Measurements from ENCODE around the gene CDHR5.
"Not testable (repeated sequence)": the region's sequence is repeated elsewhere in the genome, so short reads cannot be mapped to it uniquely, and the experiment has no call there.

Gene CDHR5

DNA sequence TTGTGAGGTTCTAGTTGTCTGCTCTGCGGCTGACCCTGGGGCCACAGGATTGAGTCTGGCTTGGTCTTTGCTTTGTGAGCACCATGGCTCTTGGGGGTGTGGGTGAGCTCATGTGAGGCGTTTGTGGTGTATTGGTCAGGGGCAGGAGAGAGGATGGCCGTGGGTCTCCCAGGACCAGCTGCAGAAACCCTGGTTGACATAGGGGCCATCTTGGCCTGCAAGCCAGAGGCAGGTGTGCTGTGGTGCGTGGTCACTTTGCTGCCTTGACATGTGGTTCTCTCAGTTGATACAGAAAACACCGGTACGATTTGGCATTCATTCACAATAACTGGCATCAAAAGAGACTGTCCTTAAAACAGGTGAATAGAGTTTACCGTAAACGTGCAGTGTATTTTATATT is 37.2 kb downstream of the CDHR5 start:
- DNase-seq (ENCODE audit: insufficient read length, low spot score) (no peak), FAIRE-seq (no peak)
- no peak for TF ChIP-seq POLR2A (IDR thresholded peaks at IDR 0.05; ENCODE audit: low read depth, low read length)

DNA sequence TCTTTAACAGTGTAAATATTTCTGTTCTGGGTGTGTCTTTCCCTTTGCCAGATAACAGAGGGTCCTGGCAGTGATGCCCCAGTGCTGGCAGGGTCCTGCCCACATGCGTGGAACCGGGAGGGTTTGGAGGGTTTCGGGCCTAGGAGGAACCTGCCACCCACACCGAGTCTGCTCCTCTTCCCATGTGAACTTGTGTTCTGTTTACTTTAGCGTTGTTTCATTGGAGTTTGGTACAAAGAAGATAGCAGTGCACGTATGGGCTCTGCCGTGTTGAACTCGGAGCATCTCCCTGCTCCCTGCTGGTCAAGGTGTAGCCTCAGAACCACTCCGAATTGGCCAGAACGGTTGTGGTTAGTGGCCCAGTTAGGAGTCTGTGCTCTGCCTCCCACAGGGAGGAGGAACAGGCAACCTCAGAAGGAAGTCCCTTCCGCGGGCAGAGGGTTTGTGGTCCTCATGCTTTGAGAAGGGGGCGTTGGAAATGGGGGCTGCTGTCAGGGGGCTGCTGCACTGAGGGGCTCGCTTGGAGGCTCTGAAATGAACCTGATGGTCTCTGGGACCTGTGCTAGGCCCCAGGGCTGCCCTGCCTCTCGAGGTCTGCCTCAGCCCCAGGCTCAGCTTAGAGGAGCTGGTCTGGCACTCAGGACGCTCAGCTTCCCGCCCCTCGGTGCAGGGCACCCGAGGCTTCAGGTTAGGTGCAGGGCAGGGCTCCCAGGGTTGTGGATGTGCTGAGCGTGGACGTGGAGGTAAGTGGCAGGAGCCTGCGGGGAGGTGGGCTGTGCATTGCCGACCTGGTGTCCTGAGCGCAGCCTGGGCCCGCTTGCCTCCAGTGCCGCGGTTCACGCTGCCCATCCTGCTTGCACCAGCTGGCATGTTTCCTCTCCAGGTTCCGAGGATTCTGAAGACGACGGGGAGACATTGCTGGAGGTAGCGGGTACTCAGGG is 38.1 kb downstream of the CDHR5 start:
- no peak for FAIRE-seq
- no peak for TF ChIP-seq POLR2A (IDR thresholded peaks at IDR 0.05; ENCODE audit: low read depth, low read length)
- DNase-seq (ENCODE audit: insufficient read length, low spot score) = no peak

DNA sequence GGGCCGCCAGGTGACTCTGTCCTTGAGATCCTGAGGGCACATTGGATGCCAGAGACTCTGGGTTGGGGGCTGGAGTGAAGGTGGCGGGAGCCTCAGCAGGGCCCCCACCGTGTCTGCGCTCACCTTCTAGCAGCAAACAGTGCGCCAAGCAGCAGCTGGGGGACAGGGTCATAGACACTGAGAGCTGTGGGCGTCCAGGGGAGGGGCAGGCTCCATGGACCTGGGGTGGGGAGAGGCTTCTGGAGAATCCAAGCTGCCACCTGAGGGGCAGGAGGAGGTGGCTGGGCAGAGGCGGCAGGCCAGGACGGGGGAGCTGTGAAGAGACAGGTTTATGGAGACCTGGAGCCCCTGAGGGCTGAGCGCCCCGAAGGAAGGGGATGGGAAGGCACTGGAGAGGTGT is 40.5 kb downstream of the CDHR5 start:
- no peak for FAIRE-seq
- DNase-seq (ENCODE audit: insufficient read length, low spot score) = no peak
- TF ChIP-seq POLR2A (IDR thresholded peaks at IDR 0.05; ENCODE audit: low read depth, low read length) = no peak

DNA sequence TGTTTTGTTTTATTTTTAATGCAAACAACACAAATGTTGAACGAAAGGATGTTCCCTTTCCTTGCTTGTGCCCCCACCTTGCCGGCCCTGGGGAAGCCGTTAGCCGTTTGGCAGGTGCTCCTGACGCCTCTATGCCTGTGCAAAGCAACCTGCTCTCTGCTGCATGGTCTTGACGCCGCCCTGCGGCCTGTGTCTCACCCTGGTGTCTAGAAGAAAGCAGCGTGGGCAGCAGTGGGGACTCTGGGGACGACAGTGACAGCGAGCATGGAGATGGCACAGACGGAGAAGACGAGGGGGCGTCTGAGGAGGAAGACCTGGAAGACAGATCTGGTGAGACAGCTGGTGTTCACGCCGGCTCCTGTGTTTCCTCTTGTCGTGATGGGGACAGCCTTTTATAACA is 43.0 kb downstream of the CDHR5 start:
- no peak for DNase-seq (ENCODE audit: insufficient read length, low spot score)
- no peak for FAIRE-seq
- TF ChIP-seq POLR2A (IDR thresholded peaks at IDR 0.05; ENCODE audit: low read depth, low read length) = no peak

DNA sequence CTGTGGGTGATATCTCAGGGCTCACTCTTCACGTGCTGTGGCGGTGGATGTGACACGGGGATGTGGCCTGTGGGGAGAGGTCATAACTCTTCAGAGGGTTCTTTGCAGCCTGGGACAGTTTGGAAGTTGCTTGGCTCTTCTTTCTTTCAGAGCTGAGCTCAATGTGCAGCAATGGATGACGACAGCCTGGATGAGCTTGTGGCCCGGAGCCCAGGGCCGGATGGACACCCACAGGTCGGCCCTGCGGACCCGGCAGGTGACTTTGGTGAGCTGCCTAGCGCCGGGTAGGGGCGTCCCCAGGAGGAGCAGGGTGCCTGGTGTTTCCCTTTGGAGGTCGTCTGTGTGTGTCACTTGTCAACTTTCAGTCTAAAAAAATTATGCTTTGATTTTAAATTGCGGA is 43.4 kb downstream of the CDHR5 start:
- TF ChIP-seq POLR2A (IDR thresholded peaks at IDR 0.05; ENCODE audit: low read depth, low read length) = no peak
- DNase-seq (ENCODE audit: insufficient read length, low spot score) = no peak
- no peak for FAIRE-seq

DNA sequence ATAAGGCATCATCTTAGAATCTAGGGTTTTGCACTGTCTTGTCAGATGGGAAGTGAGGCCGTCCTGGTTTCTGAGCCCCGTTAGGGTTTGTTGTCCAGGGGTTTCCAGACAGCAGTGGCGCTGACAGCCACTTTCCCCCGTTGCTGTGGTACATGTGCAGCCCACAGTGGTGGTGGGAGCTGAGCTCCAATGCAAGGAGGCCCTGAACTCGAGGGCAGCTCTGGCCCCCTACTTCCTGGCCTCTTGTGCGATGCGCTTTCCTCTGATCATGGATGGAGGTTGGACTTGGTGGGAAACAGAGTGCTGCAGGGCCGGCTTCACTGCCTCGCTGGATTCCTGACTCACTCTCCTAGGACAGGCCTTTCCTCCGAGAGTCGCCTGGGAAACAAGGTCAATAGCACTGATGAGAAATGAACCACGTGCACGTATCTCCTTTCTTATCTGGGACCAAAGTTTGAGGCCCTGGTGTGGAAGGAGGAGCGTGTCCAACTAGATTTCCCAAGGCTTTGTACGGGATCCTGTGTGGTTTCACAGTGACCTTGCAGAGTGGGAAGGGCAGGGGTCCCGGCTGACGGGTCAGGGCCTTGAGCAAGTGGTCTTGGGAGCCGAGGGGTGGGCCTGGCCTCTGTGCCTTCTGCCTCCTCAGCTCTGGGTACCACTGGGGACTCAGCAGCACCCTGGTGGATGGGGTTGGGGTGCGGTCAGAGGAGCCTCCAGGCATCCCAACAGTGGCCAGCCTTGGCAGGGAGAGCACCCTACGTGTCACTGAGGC is 44.7 kb downstream of the CDHR5 start:
- no peak for FAIRE-seq
- DNase-seq (ENCODE audit: insufficient read length, low spot score) = no peak
- no peak for TF ChIP-seq POLR2A (IDR thresholded peaks at IDR 0.05; ENCODE audit: low read depth, low read length)

DNA sequence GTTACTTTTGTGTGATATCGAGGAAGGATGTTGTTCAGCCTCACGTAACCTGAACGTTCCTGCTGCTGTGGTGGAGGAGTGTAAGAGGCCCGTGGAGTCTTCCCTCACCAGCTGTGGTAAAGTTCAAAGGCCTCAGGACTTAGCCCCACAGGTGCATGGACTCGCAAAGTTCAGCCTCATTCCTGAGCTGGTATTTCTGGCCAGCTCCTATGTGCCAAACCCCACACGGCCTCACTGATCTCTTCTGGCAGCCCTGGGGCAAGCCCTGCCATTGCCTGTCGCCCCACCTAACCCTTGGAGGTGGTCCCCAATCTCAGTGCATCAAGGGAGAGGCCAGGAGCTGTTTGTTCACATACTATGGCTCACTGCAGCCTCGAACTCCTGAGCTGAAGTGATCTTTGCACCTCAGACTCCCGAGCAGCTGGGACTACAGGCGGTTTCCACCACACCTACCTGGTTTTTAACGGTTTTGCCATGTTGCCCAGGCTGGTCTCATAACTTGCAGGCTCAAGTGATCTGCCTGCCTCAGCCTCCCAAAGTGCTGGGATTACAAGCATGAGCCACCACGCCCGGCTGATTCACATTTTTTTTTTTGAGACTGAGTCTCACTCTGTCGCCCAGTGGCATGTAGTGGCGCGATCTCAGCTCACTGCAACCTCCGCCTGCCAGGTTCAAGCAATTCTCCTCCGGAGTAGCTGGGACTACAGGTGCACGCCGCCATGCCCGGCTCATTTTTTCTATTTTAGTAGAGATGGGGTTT is 46.3 kb downstream of the CDHR5 start:
- TF ChIP-seq POLR2A (IDR thresholded peaks at IDR 0.05; ENCODE audit: low read depth, low read length) = no peak
- FAIRE-seq = no peak
- DNase-seq (ENCODE audit: insufficient read length, low spot score) = no peak

DNA sequence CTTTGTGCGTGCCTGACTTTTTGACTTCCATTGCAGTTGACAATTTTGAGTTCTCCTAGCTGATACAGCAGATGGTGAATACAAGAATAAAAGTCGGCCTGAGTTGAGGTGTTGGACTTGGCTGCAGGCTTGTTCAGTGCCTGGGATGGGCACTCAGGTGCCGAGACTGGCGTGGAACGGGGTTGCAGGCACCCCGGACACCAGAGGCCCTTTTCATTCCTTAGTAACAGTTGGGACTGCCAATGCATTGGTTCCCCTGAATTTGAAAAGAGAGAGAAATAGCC is 47.2 kb downstream of the CDHR5 start:
- DNase-seq (ENCODE audit: insufficient read length, low spot score) = no peak
- TF ChIP-seq POLR2A (IDR thresholded peaks at IDR 0.05; ENCODE audit: low read depth, low read length) = no peak
- no peak for FAIRE-seq

DNA sequence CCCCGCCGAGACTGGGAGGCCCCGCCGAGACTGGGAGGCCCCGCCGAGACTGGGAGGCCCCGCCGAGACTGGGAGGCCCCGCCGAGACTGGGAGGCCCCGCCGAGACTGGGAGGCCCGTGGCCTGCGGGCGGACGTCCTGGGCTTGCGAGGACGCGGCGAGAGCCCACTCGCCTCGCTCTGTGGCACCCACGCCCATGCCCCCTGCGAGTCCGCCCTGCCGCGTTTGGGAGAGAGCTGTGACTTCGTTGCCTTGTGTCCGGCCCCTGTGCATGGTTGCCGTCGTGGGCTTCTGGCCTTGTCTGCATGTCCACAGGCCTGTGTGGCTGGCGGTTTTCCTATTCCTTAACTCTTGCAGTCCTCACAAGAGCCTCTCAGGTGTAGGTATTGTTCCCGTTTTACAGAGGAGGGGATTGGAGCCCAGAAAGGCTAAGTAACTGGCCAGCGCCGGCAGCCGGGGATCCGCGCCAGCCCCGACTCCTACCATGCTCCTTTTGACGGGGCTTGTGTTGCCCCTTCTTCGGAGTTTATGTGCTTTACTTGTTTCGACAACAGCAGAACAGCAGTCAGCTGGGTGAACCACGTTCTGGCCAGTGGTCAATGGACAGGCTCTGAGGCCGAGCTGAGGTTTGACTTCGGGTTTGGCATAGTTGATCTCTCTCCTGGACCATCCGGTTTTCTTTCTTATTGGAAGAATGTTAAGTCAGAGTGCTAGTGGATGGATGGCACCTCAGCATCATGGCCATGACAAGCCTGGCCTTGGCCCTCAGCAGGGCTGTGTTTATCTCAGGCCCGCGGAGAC is 47.7 kb downstream of the CDHR5 start:
- no peak for TF ChIP-seq POLR2A (IDR thresholded peaks at IDR 0.05; ENCODE audit: low read depth, low read length)
- DNase-seq (ENCODE audit: insufficient read length, low spot score) = no peak
- no peak for FAIRE-seq

DNA sequence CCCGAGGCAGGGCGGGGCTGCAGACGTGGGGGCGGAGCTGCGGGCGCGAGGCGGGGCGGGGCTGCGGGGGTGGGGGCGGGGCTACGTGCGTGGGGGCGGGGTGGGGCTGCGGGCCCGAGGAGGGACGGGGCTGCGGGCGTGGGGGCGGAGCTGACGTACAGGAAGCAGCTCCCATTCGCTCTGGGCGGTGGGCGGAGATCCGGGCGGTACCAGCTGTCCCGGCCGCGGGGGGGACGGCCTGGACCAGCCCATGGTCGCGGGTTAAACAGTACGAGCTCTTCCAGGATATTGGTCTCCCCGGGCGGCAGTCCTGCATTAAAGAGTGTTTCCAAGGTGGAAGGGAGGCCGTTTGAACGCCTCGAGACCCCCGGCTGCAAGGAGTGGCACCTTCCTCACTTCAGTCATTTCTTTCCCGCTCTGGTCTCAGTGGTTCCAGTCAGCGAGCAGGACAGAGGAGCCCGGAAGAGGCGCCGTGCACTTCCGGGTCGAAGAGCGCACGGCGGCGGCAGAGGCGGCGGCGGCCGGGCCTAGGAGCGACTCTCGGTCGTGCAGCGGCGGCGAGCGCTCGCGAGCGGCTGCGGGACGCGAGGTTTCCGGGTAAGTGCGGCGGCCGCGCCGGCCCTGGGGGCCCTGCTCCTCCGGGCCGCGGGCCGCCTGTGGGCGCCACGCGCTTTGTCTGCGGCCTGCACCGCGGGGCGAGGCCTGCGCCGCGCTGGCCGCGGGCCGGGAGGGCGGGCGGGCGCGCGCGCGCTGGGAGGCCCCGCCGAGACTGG is 48.6 kb downstream of the CDHR5 start, which contains the start of gene PHRF1:
Gene PHRF1 (plus strand): TSS at position 475 of the 773 bp plus-strand sequence. CDS start 5,043 bp downstream, outside the sequence.
- FAIRE-seq = no peak
- TF ChIP-seq POLR2A (IDR thresholded peaks at IDR 0.05; ENCODE audit: low read depth, low read length) = peak; percentile 75
- DNase-seq (ENCODE audit: insufficient read length, low spot score) = peak; percentile 99

DNA sequence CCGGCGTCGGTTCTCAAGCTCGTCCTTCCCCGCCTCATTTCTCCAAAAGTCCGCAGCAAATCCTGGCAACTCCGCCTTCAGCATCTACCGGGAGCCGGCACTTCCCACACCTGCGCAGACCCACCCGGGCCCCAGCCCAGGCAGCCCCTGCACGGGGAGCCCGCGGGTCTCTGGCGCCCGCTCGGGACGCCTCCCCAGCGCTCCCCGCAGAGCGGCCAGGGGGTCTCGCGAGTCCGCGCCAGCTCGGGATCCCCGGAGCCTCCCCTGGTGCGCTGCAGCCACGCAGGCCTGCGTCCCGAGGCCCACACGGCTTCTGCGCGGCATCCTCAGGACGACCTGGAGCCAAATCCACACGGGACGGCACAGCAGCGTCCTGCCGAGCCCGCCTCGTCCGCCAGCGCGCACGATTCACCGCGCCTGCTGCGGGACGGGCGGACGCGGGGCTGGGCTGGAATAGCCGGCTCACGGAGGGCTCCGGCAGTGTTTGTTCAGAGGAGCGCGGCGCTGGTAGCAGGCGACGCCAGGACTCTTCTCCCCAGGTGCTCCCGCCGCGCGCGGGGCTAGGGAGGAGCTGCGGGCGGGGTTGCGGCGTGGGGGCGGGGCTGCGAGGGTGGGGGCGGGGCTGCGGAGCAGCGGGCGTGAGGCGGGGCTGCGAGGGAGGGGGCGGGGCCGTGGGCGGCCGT is 49.3 kb downstream of the CDHR5 start:
- TF ChIP-seq POLR2A (IDR thresholded peaks at IDR 0.05; ENCODE audit: low read depth, low read length) = peak; percentile 59
- FAIRE-seq (no peak), DNase-seq (ENCODE audit: insufficient read length, low spot score) (peak; percentile 84)

DNA sequence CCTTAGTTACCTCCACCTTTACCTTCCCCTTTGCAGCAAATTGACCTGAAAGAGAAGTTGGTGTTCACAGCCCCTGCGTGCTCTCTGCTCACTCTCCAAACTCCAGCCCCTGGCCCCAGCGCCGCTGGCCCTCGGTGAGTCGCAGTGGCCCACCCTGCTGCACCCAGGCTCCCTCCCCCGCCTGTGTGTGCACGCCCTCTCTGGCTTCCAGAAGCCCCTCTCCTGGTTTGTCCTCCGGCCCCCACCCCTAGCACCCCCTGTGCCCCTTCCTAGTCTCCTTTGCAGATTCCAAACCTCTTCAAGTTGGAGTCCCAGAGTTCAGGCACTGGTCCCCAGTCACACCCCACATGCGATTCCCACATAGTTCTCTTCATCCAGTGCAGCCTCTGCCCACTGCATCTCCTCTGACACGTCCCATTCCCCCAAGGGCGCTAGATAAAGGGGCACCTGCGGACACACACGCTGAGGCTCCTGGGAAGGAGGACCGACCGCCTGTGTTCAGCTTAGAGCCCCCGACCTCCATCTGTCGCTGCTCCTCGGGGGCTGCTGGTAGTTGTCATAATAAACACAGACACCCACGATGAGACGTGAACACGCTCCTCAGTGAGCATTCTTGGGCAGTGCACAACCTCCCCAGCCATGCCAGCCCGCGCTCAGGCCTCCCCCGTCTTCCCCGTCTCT is 50.0 kb downstream of the CDHR5 start:
- no peak for TF ChIP-seq POLR2A (IDR thresholded peaks at IDR 0.05; ENCODE audit: low read depth, low read length)
- FAIRE-seq (no peak), DNase-seq (ENCODE audit: insufficient read length, low spot score) (no peak)

DNA sequence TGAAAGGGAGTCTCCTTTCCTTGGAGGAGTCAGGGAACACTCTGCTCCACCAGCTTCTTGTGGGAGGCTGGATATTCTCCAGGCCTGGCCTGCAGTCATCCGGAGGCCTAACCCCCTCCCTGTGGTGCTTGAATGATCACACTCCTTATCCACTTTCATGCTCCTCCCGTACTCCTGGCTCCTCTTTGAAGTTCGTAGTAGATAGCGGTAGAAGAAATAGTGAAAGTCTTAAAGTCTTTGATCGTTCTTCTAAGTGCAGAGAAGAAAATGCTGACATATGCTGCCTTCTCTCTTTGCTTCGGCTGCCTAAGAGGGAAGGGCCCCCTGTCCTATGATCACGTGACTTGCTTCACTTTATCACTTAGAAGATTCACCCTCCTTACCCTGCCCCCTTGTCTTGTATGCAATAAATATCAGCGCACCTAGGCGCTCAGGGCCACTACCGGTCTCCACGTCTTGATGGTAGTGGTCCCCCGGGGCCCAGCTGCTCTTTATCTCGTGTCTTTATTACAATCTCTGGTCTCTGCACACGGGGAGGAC is 50.7 kb downstream of the CDHR5 start:
- FAIRE-seq; DNase-seq (ENCODE audit: insufficient read length, low spot score): not testable (repeated sequence)
